Effector memory CD4-positive, alpha-beta T cell (primary cell): Measurements from ENCODE around the gene ETHE1.

Experiments used
- DNase-seq, 3 donors: peaks; one replicate each; pipeline ENCODE4 v3.0.0-alpha.2; 2020
- H3K27ac ChIP-seq: 2 replicates; pipeline ENCODE4 v1.7.0; 2013; ENCODE audit warnings: mild to moderate bottlenecking, low read length, moderate library complexity; ENCODE audit not compliant: insufficient read depth, poor library complexity, severe bottlenecking
- H3K27me3 ChIP-seq: replicated peaks from 2 replicates; pipeline ENCODE4 v1.7.0; 2013; ENCODE audit warnings: mild to moderate bottlenecking, low read length; ENCODE audit not compliant: insufficient read depth, control insufficient read depth, poor library complexity, severe bottlenecking
- H3K36me3 ChIP-seq: 2 replicates; pipeline ENCODE4 v1.7.0; 2013; ENCODE audit warnings: mild to moderate bottlenecking, low read length, moderate library complexity; ENCODE audit not compliant: control insufficient read depth, insufficient read depth
- H3K4me1 ChIP-seq: 2 replicates; pipeline ENCODE4 v1.7.0; 2013; ENCODE audit warnings: low read length, mild to moderate bottlenecking; ENCODE audit not compliant: control insufficient read depth, insufficient read depth, poor library complexity, severe bottlenecking
- H3K4me3 ChIP-seq: 2 replicates; pipeline ENCODE4 v1.7.0; 2013; ENCODE audit warnings: low read length, low read depth, mild to moderate bottlenecking; ENCODE audit not compliant: insufficient read depth, poor library complexity, severe bottlenecking
- H3K9me3 ChIP-seq: 2 replicates; pipeline ENCODE4 v1.7.0; 2013; ENCODE audit warnings: mild to moderate bottlenecking, low read length, moderate library complexity; ENCODE audit not compliant: control insufficient read depth
- total RNA-seq, 3 donors: gene quantifications; one replicate each; lab custom pipeline; 2026; lab: John Stamatoyannopoulos, UW

The ETHE1 gene
- total RNA-seq = 10.8 to 16.1 (median 13.7) reads per million in 3 donors

- Histone ChIP-seq H3K27me3 (no peaks in the 10 kb centered on the region), H3K4me3 (peak within 1 kb of the TSS; percentile 89), H3K4me1 (peaks cover 20% of the 10 kb centered on the region), H3K27ac (peak within 1 kb of the TSS; percentile 63), H3K9me3 (no peaks in the 10 kb centered on the region), H3K36me3 (no peaks in the 10 kb centered on the region)
- DNase-seq = peak; percentile 48 to 61 (median 51)
Observed at GRCh38 chr19:43526884-43527859, at the start of gene ETHE1. Gene ETHE1 (minus strand): TSS chr19:43527201. CDS start chr19:43527177, 24 bp downstream.

- Histone ChIP-seq H3K27me3 (no peaks in the 10 kb centered on the region), H3K4me1 (peaks cover 16% of the 10 kb centered on the region), H3K27ac (peak overlapping the region; percentile 39), H3K36me3 (no peaks in the 10 kb centered on the region), H3K9me3 (no peaks in the 10 kb centered on the region), H3K4me3 (peak overlapping the region; percentile 36)
- no peak for DNase-seq
Observed at GRCh38 chr19:43575955-43576878, 49.2 kb upstream of the ETHE1 start.

- H3K27me3 ChIP-seq = no peaks in the 10 kb centered on the region
- peak within 1 kb of the TSS; percentile 92 for H3K4me3 ChIP-seq
- H3K27ac ChIP-seq = peak within 1 kb of the TSS; percentile 96
- peaks cover 16% of the 10 kb centered on the region for H3K4me1 ChIP-seq
- H3K9me3 ChIP-seq = no peaks in the 10 kb centered on the region
- peak; percentile 95 to 96 (median 95) for DNase-seq
- no peaks in the 10 kb centered on the region for H3K36me3 ChIP-seq
Observed at GRCh38 chr19:43575156-43575950, 48.4 kb upstream of the ETHE1 start, which contains the start of the genes PINLYP and XRCC1. Gene PINLYP (plus strand): TSS chr19:43575801. CDS start chr19:43577192, 1,391 bp downstream. Gene XRCC1 (minus strand): TSS chr19:43575527. CDS start chr19:43575458, 69 bp downstream.

- H3K27ac ChIP-seq = peak overlapping the region; percentile 96
- H3K27me3 ChIP-seq = no peaks in the 10 kb centered on the region
- peaks cover 16% of the 10 kb centered on the region for H3K4me1 ChIP-seq
- DNase-seq = no peak
- H3K36me3 ChIP-seq = no peaks in the 10 kb centered on the region
- H3K9me3 ChIP-seq = no peaks in the 10 kb centered on the region
- H3K4me3 ChIP-seq = peak overlapping the region; percentile 92
Observed at GRCh38 chr19:43574424-43575155, 47.6 kb upstream of the ETHE1 start.

- H3K36me3 ChIP-seq = no peaks in the 10 kb centered on the region
- peaks cover 16% of the 10 kb centered on the region for H3K4me1 ChIP-seq
- H3K27me3 ChIP-seq = no peaks in the 10 kb centered on the region
- DNase-seq = no peak
- H3K4me3 ChIP-seq = no peak overlapping the region
- no peak overlapping the region for H3K27ac ChIP-seq
- H3K9me3 ChIP-seq = no peaks in the 10 kb centered on the region
Observed at GRCh38 chr19:43572171-43572588, 45.2 kb upstream of the ETHE1 start.

- Histone ChIP-seq H3K9me3 (no peaks in the 10 kb centered on the region), H3K27me3 (no peaks in the 10 kb centered on the region), H3K4me3 (no peak overlapping the region), H3K27ac (no peak overlapping the region), H3K4me1 (peaks cover 9% of the 10 kb centered on the region), H3K36me3 (no peaks in the 10 kb centered on the region)
- no peak for DNase-seq
Observed at GRCh38 chr19:43570174-43570791, 43.3 kb upstream of the ETHE1 start.

- no peak for DNase-seq
- Histone ChIP-seq H3K36me3 (no peaks in the 10 kb centered on the region), H3K4me1 (peaks cover 4% of the 10 kb centered on the region), H3K4me3 (no peak overlapping the region), H3K9me3 (no peaks in the 10 kb centered on the region), H3K27me3 (no peaks in the 10 kb centered on the region), H3K27ac (no peak overlapping the region)
Observed at GRCh38 chr19:43569657-43570056, 42.7 kb upstream of the ETHE1 start.

- Histone ChIP-seq H3K4me1 (peaks cover 28% of the 10 kb centered on the region), H3K9me3 (no peaks in the 10 kb centered on the region), H3K27ac (no peak overlapping the region), H3K27me3 (no peaks in the 10 kb centered on the region), H3K4me3 (no peak overlapping the region), H3K36me3 (no peaks in the 10 kb centered on the region)
- DNase-seq = no peak
Observed at GRCh38 chr19:43564800-43565199, 37.8 kb upstream of the ETHE1 start.
